ENCODE results near the gene ARRDC2.
"Not testable (repeated sequence)": the region's sequence is repeated elsewhere in the genome, so short reads cannot be mapped to it uniquely, and the experiment has no call there.

Gene ARRDC2

GRCh38 chr19:17989425-17990094 lies 18.4 kb upstream of the ARRDC2 start:
- no peak for DNase-seq (ENCODE audit: low read depth in 2 of 2)

GRCh38 chr19:17993076-17993813 lies 14.7 kb upstream of the ARRDC2 start:
- DNase-seq (ENCODE audit: low read depth in 2 of 2) = no peak

GRCh38 chr19:17996826-17997316 lies 11.1 kb upstream of the ARRDC2 start:
- peak; percentile 67 to 88 for DNase-seq (ENCODE audit: low read depth in 2 of 2)

GRCh38 chr19:17997969-17998826 lies 9.8 kb upstream of the ARRDC2 start:
- no peak for DNase-seq (ENCODE audit: low read depth in 2 of 2)

GRCh38 chr19:17998827-17999150 lies 9.2 kb upstream of the ARRDC2 start:
- no peak for DNase-seq (ENCODE audit: low read depth in 2 of 2)

- no peak for DNase-seq (ENCODE audit: low read depth in 2 of 2)
Measured at GRCh38 chr19:17999684-18000479, 8.1 kb upstream of the ARRDC2 start.

GRCh38 chr19:18000480-18000914 lies 7.5 kb upstream of the ARRDC2 start:
- no peak for DNase-seq (ENCODE audit: low read depth in 2 of 2)

- peak; percentile 69 to 87 for DNase-seq (ENCODE audit: low read depth in 2 of 2)
Measured at GRCh38 chr19:18000915-18001776, 6.8 kb upstream of the ARRDC2 start.

- no peak for DNase-seq (ENCODE audit: low read depth in 2 of 2)
Measured at GRCh38 chr19:18001777-18002345, 6.1 kb upstream of the ARRDC2 start.

- DNase-seq (ENCODE audit: low read depth in 2 of 2) = no peak
Measured at GRCh38 chr19:18002347-18002850, 5.6 kb upstream of the ARRDC2 start.

- not testable (repeated sequence) for DNase-seq (ENCODE audit: low read depth in 2 of 2)
Measured at GRCh38 chr19:18005750-18006149, 2.2 kb upstream of the ARRDC2 start.

- DNase-seq (ENCODE audit: low read depth in 2 of 2) = peak; percentile 61 to 76
Measured at GRCh38 chr19:18007044-18007916, 690 bp upstream of the ARRDC2 start.

GRCh38 chr19:18008814-18009213 lies 844 bp downstream of the ARRDC2 start:
- no peak for DNase-seq (ENCODE audit: low read depth in 2 of 2)

- DNase-seq (ENCODE audit: low read depth in 2 of 2) = no peak
Measured at GRCh38 chr19:18009412-18010066, 1.6 kb downstream of the ARRDC2 start.

- DNase-seq (ENCODE audit: low read depth in 2 of 2) = no peak
Measured at GRCh38 chr19:18010149-18010548, 2.2 kb downstream of the ARRDC2 start.

GRCh38 chr19:18013210-18014111 lies 5.5 kb downstream of the ARRDC2 start:
- no peak for DNase-seq (ENCODE audit: low read depth in 2 of 2)

- DNase-seq (ENCODE audit: low read depth in 2 of 2) = no peak
Measured at GRCh38 chr19:18014197-18014596, 6.2 kb downstream of the ARRDC2 start.

All from stimulated activated CD4-positive, alpha-beta T cell treated with anti-CD3 and anti-CD28 coated beads, Interleukin-12 subunit alpha, Interleukin-12 subunit beta, amount 100 ng/mL, for 24 hours (primary cell).